Measurements from ENCODE around the gene PRDM16.

Gene PRDM16

DNA sequence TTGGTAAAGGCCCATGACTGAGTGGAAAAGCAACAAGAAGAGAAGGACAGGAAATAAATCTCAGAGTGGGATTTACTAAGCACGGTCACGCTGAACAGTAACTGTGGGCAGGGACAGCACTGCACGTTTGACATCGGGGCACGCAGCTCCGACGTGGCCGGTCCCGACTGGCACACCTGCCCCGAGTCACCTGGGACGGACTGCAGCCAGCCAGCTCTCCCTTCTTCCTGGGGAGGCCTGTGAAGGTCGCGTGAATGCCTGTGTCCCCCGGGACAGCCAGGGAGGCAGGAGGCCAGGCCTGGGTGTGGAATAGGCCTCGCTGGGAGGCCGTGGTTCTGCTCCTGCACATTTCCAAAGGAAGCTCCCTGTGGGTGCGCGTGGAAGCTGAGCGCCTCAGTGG is 140.2 kb downstream of the PRDM16 start:
- no peak for DNase-seq

DNA sequence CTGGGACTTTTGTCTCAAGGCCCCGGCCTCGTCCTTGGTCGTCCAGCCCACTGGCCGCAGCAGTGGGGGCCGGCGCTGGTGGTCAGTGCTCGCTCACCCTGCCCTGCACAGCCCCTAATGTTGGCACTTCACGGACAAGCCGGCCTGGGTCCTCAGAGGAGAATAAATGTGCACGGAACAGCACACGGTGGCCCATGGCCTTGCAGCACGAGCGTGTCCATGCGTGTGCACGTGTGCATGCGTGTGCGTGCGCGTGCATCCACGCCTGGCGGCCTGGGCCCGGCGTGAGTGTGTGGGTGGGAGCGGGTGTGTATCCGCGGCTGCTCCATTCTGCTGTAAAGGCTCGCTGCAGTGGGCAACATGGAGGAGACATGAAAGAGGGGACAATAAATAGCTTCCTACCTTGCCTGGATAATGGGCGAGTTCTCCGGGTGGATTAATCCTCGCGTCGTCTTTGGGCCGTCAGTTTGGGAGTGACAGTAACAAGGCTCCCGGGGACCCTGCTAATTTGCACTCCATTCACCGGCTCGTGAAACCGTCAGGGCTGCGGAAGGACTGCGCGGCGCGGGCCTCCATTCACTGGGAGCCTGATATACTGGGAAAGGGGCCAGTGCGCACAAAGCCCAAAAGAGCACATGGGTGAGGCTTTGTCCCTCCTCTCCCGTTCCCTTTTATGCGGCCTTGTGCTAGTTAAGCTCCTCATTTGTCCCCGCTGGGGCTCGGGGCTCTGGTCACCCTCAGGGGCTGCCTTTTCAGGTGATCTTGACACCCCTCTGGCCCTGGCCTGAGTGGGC is 142.8 kb downstream of the PRDM16 start:
- DNase-seq: peak in 8 of 14 donors; percentile 1 to 36 (median 22)

- DNase-seq: no peak
These were observed 143.7 kb downstream of the PRDM16 start for GRCh38 chr1:3212453-3213355.

DNA sequence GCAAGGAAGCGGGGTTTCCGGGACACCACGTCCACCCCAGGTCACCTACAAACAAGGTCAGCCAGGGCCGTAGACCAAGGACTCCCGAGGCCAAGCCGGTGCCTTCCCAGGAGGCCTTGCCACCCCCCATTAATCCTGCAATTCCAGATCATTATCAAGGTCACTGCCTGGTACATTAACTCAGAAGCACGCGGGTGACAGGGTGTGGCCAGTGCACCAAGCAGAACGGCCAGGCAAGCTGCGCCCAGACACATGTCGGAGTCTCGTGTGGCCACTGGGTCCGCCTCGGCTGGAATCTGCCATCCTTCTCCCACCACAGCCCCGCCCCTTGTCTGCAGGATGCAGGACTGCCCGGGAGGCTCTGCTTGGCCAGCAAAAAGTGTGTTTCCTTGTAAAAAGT is 144.7 kb downstream of the PRDM16 start:
- DNase-seq: no peak

DNA sequence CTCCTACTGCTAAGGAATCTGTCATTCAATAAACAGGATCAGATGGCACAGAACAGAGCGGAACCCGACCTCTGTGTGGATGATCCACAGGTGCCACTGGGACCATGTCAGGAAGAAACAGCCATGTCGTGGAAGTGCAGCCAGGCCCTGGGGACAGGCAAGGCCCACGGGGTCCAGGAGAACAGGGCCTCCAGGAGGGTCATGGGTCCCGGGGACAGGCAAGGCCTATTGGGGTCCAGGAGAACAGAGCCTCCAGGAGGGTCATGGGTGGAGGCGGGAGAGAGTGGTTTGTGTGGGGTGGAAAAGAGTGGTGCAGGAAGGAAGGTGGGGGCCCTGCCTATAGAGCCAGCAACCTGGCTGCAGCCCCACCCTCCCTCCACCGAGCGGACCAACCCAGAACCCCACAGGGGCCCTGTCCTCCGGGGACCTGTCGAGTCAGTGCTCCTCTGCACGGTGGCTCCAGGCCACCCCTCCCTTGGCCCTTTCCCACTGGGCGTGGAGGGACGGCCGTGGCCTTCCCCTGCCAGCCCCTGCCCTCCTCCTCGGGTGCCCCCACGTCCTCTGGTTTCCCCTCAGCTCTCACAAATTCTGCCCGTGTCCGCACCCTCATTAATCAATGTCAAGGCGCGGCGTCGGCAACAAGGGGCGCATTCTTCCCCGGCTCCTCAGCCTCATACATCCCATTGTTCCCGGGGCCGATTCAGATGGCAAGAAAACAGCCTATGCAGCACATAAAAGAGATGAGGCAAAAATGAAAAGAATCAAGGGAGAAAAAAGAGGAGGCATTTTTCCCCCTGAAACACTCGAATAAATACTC is 146.4 kb downstream of the PRDM16 start:
- peak in 10 of 14 donors; percentile 22 to 76 (median 50) for DNase-seq

- no peak for DNase-seq
These were observed 147.0 kb downstream of the PRDM16 start for GRCh38 chr1:3216015-3216391.

DNA sequence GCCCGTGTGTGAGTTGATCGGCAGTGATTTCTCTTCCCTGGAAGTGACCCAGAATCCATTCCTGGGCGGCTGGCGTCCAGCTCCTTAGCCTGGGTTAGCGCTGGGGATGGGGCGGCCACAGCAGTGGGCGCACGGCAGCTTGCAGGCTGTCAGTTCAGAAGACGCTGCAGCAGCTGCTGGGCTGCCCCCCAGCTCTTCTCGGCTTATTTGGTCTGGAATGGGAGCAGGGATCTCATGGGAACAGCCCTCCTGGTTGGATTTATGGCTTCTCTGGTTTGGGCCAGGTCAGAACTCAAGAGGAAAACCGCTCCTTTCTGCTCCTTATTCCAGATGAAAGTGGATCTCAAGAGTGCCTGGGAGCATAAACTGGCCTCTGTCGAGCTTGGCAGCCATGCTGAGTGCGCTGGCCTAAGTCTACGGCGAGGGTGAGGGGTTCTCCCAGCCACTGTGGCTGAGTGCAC is 148.2 kb downstream of the PRDM16 start:
- peak in 6 of 14 donors; percentile 6 to 53 (median 19) for DNase-seq

- no peak for DNase-seq
These were observed 149.1 kb downstream of the PRDM16 start for GRCh38 chr1:3217979-3218679.

GRCh38 chr1:3219005-3219790 is 150.2 kb downstream of the PRDM16 start:
- DNase-seq: peak in 13 of 14 donors; percentile 32 to 91 (median 78)

DNA sequence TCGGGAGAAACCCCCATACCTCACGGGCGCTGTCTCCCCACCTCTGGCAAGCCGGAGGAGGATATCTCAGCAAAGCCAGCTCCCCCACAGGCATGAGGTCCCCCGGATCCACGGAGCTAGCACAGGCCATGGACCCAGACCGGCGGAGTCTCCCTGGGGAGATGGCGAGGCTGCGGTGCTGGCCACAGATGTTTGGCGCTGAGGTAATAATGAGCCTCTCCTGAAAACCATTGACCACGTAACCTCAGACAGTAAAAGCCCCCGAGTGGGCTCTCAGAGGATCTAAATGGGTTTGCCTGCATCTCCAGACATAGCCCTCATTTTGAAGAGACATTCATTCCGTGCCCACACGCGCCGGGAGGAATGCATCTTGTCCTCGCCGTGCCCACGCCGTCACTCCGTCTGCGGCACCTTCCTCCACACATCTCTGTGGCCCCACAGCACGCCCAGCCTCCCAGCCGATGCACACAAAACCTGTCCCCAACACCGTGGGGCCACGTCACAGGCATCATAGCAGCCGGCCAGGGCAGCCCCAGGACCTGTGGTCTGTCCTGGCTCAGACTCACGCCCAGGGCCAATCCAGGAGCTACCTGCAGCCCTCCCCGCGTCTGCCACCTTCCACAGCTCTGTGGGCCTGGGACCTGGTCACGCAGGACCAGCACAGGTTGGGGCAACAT is 150.9 kb downstream of the PRDM16 start:
- no peak for DNase-seq

DNA sequence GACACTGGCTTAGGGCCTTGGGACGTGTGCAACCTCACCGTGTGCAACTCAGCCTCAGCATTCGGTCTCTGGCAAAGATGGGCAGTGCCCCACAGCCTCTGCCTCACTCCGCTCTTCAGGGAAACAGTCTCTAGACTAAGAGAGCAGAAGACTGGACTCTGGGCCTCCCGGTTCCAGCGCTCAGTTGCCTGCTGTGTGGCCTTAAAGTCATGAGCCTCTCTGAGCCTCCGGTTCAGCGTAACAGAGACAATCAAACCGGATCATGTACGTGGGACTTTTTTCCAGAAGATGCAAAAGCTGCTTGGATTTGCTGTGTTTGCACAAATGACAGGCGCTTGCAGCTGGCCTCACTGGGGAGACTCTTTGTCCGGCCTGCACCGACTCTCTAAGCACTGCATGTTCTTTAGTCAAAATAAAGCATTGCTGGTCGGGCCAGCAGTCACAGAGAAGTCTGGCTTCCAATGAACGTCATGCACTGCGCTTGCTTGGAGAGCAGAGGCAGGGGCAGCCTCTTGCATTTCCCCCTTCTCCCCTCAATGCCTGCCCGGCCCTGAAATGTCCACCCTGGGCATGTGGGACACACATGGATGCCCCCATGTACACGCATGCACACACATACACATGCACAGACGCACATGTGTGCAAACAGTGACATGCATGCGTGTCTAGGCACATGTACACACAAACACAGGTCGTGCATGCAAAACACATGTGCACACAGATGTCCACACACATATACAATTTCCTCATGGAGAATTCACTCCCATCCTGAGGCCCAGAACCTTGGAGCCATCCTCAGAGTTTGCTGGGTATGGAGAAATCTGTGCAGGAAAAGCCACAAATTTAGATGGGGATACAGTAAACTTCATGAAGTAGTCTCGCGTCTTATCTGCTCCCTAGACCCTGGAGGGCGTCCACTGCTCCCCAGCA is 152.4 kb downstream of the PRDM16 start:
- peak in 7 of 14 donors; percentile 5 to 66 (median 34) for DNase-seq

DNA sequence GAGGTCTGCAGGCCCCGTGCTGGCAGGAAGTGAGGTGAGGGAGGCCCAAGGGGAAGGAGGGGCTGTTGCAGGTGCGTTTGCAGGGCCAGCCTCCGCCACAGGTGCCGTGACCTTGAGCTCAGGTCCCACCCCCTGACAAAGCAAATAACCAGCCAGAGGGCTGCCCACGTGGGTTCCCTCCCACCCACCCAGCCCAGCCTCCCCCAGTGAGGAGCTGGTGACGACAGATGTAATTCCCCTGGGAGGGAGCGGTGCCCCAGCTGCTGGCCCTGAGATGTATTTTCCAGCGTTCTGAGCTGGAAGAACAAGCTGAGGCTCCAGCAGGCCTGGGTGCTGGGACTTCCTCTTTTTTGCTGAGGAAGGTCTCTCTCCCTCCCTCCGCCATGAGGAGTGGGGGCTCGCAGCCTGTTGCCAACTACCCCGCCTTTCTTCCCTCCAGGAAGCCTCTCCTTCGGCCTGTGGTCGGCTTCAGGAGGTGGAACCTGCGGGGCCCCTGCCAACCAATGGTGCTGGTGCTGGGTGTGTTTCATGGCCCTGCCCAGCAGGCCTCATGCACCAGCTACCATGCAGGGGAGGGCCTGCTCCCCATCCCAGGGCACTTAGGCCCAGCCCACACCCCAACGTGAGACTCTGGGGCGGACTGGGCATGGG is 153.2 kb downstream of the PRDM16 start:
- DNase-seq: no peak

- no peak for DNase-seq
These were observed 156.7 kb downstream of the PRDM16 start for GRCh38 chr1:3225661-3226060.

DNA sequence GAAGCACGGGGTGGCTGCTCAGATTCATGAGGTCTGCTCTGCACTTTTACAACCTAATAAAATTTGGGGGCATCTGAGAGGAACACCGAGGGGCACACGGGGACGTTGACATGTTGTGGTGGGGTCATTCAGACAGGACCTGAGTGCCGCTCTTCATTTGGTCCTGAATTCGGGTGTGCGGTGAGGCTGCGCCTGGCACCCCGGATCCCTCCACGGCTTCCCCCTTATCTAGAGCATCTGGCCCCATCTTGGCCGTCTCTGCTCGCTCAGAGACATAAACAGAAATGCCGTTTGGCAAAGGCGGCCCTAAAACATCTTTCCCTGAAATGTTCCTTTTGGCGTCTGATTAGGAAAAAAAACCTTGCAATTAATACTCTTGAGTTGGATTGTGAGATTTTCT is 157.2 kb downstream of the PRDM16 start:
- no peak for DNase-seq

- no peak for DNase-seq
These were observed 157.8 kb downstream of the PRDM16 start for GRCh38 chr1:3226701-3227350.

DNA sequence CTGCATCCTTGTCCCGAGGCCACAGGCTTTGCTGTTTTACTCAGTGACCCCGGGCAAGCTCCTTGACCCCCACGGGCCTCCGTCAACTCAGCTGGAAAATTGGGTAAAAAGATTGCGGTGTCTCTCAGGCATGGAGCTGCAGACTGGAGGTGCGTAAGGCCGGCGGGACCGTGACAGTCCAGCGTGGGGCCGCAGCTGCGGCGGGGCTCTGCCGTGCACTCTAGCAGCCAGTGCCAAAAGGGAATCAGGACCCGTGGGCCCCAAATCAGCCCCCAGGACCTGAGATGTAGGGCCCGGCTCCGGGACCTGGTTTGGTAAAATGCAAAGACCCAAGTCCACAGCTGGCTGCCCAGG is 158.3 kb downstream of the PRDM16 start:
- no peak for DNase-seq

GRCh38 chr1:3227893-3228292 is 158.9 kb downstream of the PRDM16 start:
- DNase-seq: no peak

- no peak for DNase-seq
These were observed 160.2 kb downstream of the PRDM16 start for GRCh38 chr1:3229081-3229725.

All from C1 segment of cervical spinal cord (tissue), 14 donors.